Testis (tissue), 2 donors: ENCODE results near the gene RFX2.

ENCODE experiments used
- POLR2A ChIP-seq: fragments of 450-650 bp; IDR thresholded peaks from one replicate; pipeline ENCODE4 v1.6.1; 2017; ENCODE audit warnings: antibody characterized with exemption, mild to moderate bottlenecking, moderate library complexity
- TF ChIP-seq, protein P1 (sequence below), 3 experiments: fragments of 450-650 bp in 2 of 3; fragments of 200-600 bp in 1 of 3; sonication (generic) in 1 of 3; IDR thresholded peaks; one replicate each; pipeline ENCODE4 v1.5.1; 2016 to 2019; ENCODE audit warnings: antibody characterized with exemption in 3 of 3, mild to moderate bottlenecking in 2 of 3, moderate library complexity in 1 of 3

DNA sequence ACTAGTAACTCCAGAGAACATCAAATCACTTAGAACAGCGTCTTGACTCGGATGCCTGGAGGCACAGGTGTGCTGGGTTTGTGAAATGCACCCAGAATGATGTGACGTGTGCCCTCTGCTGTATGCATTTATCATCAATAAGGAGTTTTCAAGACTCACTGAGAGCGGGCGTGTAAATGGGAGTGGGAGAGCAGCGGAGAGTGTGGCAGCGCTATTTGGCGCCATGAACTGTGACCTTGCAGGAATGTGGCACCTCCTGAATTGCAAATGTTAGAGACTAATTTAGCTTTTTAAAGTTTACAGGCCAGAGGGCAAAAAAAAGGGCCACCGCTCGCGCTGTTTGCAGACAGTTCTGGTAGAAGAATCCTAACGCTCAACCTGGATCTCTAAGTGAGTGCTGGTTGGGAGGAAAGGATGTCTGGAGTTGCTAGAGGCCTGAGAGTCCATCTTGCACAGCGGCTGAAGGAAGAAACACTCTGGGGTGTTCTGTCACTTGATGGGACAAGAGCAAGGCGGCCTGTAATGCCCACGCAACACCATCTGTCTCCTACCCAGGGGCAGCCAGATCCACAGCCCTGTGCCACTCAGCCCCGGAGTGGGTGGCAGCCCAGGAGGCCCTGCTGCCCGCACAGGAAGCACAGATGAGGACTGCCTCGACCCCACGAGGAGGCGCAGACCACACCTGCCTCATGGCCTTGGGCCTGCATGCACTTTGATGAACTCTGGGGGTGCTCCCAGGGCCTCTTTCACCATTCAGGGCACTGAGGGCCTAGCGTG lies 152.0 kb downstream of the RFX2 start:
- TF ChIP-seq, protein P1, sequence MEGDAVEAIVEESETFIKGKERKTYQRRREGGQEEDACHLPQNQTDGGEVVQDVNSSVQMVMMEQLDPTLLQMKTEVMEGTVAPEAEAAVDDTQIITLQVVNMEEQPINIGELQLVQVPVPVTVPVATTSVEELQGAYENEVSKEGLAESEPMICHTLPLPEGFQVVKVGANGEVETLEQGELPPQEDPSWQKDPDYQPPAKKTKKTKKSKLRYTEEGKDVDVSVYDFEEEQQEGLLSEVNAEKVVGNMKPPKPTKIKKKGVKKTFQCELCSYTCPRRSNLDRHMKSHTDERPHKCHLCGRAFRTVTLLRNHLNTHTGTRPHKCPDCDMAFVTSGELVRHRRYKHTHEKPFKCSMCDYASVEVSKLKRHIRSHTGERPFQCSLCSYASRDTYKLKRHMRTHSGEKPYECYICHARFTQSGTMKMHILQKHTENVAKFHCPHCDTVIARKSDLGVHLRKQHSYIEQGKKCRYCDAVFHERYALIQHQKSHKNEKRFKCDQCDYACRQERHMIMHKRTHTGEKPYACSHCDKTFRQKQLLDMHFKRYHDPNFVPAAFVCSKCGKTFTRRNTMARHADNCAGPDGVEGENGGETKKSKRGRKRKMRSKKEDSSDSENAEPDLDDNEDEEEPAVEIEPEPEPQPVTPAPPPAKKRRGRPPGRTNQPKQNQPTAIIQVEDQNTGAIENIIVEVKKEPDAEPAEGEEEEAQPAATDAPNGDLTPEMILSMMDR (IDR thresholded peaks at IDR 0.05): no peak
- no peak for TF ChIP-seq POLR2A
